Fibroblast of lung (primary cell): ENCODE measurements around the gene RAB10. TPM values are rescaled to one million over a fixed set of nuclear protein-coding genes. Genes with fewer than 3 reads are reported as not detected.
"Not testable (repeated sequence)": the region's sequence is repeated elsewhere in the genome, so short reads cannot be mapped to it uniquely, and the experiment has no call there.

ENCODE experiments used
- DNase-seq, 2 donors: peaks; one replicate each; pipeline versions ENCODE4 v3.0.0 to v3.0.0-alpha.2; 2010; ENCODE audit warnings: low read depth in 2 of 2
- H2AFZ ChIP-seq: 2 replicates; pipeline ENCODE4 v1.5.1; 2012; ENCODE audit warnings: low read length, control low read depth, inconsistent platforms
- H3K27ac ChIP-seq: 2 replicates; pipeline ENCODE4 v1.5.1; 2011; ENCODE audit warnings: low read length, control low read depth; ENCODE audit not compliant: insufficient read depth
- H3K27me3 ChIP-seq: 2 replicates; pipeline ENCODE4 v1.5.1; 2011; ENCODE audit warnings: mild to moderate bottlenecking, low read length; ENCODE audit not compliant: control insufficient read depth, insufficient read depth
- H3K36me3 ChIP-seq: 2 replicates; pipeline ENCODE4 v1.5.1; 2011; ENCODE audit warnings: low read length; ENCODE audit not compliant: control insufficient read depth, insufficient read depth
- H3K4me1 ChIP-seq: 2 replicates; pipeline ENCODE4 v1.5.1; 2011; ENCODE audit warnings: low read length; ENCODE audit not compliant: control insufficient read depth, insufficient read depth; ENCODE audit errors: extremely low read depth
- H3K4me2 ChIP-seq: 2 replicates; pipeline ENCODE4 v1.5.1; 2011; ENCODE audit warnings: low read length, control low read depth; ENCODE audit not compliant: insufficient read depth; ENCODE audit errors: extremely low read depth
- H3K4me3 ChIP-seq, 4 experiments: fragments of 200-600 bp in 1 of 4; sonication (generic) in 1 of 4; replicated peaks in 1 of 4; 2 replicates each; pipeline ENCODE4 v1.5.1; 2011 to 2016; ENCODE audit warnings: low read length in 4 of 4, low read depth in 3 of 4, mild to moderate bottlenecking in 3 of 4, control low read depth in 2 of 4, inconsistent platforms in 1 of 4, mixed read lengths in 1 of 4; ENCODE audit not compliant: insufficient read depth in 1 of 4; ENCODE audit errors: control extremely low read depth in 1 of 4
- H3K79me2 ChIP-seq: 2 replicates; pipeline ENCODE4 v1.5.1; 2012; ENCODE audit warnings: mild to moderate bottlenecking, low read length, inconsistent platforms; ENCODE audit not compliant: control insufficient read depth, insufficient read depth
- H3K9ac ChIP-seq: 2 replicates; pipeline ENCODE4 v1.5.1; 2011; ENCODE audit warnings: mild to moderate bottlenecking, low read length, control low read depth; ENCODE audit not compliant: insufficient read depth
- H3K9me3 ChIP-seq: 2 replicates; pipeline ENCODE4 v1.5.1; 2012; ENCODE audit warnings: low read depth, low read length; ENCODE audit not compliant: control insufficient read depth, insufficient read depth
- H4K20me1 ChIP-seq: 2 replicates; pipeline ENCODE4 v1.5.1; 2011; ENCODE audit warnings: low read length; ENCODE audit not compliant: control insufficient read depth, insufficient read depth; ENCODE audit errors: extremely low read depth
- CTCF ChIP-seq, 2 donors: IDR thresholded peaks in 1 of 2; conservative IDR thresholded peaks in 1 of 2; 1 replicate in 1 of 2; 2 replicates in 1 of 2; pipeline ENCODE4 v1.5.1; 2011 to 2012; ENCODE audit warnings: low read length in 2 of 2, control low read depth in 1 of 2, inconsistent platforms in 1 of 2, low read depth in 1 of 2, mild to moderate bottlenecking in 1 of 2
- EZH2 ChIP-seq: IDR thresholded peaks from 2 replicates; pipeline ENCODE4 v1.5.1; 2012; ENCODE audit warnings: low read length, control low read depth, mild to moderate bottlenecking; ENCODE audit errors: missing control alignments
- polyA plus RNA-seq, 2 donors: library from polyadenylated mRNA; depleted of rRNA in 1 of 2; stranded (reverse) in 1 of 2; unstranded in 1 of 2; fragments of >200 nt; gene quantifications; 2 replicates each; pipeline ENCODE4 v1.2.1, GENCODE V29; 2011 to 2012; ENCODE audit warnings: missing spikeins in 1 of 2
- total RNA-seq: library from RNA; depleted of rRNA; stranded (reverse); fragments of >200 nt; gene quantifications from 2 replicates; pipeline ENCODE4 v1.2.1, GENCODE V29; 2014

RAB10 gene
- total and polyA plus RNA-seq, 2 donors (not counting 1 experiment from before 2014, with no cell fraction given), result 94.1 to 253 TPM

- peaks cover 5% of the 10 kb centered on the region for H3K4me1 ChIP-seq
- H2AFZ ChIP-seq, result no peak overlapping the region
- no peaks in the 10 kb centered on the region for H4K20me1 ChIP-seq
- H3K4me2 ChIP-seq, result no peak overlapping the region
- TF ChIP-seq EZH2 (no peak), CTCF (conservative IDR thresholded peaks at IDR 0.05 in 1 of 2, IDR thresholded peaks at IDR 0.05 in 1 of 2; ENCODE audit: low read depth in 1 of 2, low read length in 2 of 2) (no peak)
- no peak overlapping the region for H3K4me3 ChIP-seq
- H3K9ac ChIP-seq, result no peak overlapping the region
- H3K9me3 ChIP-seq, result no peaks in the 10 kb centered on the region
- H3K27ac ChIP-seq, result no peak overlapping the region
- H3K36me3 ChIP-seq, result no peaks in the 10 kb centered on the region
- H3K79me2 ChIP-seq, result no peaks in the 10 kb centered on the region
- no peak for DNase-seq
- H3K27me3 ChIP-seq, result no peaks in the 10 kb centered on the region
Measured at GRCh38 chr2:25994509-25994908, 39.4 kb upstream of the RAB10 start.

DNA sequence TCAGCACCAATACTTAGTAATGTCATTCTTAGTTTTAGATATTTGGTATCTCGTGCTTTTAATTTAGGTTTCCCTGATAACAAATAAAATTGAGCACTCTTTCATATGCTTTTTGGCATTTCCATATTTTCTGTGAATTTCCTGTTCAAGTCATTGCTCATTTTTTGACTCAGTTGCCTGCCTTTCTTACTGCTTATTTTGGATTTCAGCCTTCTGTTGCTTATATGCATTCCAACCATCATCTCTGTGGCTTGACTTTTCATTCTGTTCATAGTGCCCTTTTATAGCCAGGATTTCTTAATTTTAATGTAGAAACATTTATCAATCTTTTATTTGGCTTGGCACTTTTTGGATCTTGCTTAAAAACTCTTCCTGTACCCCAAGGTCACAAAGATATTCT is 37.0 kb upstream of the RAB10 start:
- no peak overlapping the region for H2AFZ ChIP-seq
- H3K9ac ChIP-seq, result no peak overlapping the region
- no peaks in the 10 kb centered on the region for H3K27me3 ChIP-seq
- no peak for TF ChIP-seq EZH2
- no peak for TF ChIP-seq CTCF (conservative IDR thresholded peaks at IDR 0.05 in 1 of 2, IDR thresholded peaks at IDR 0.05 in 1 of 2; ENCODE audit: low read depth in 1 of 2, low read length in 2 of 2)
- peak in 1 of 2 donors; percentile 36 for DNase-seq
- H3K9me3 ChIP-seq, result no peaks in the 10 kb centered on the region
- peaks cover 5% of the 10 kb centered on the region for H3K4me1 ChIP-seq
- H3K79me2 ChIP-seq, result no peaks in the 10 kb centered on the region
- H3K36me3 ChIP-seq, result no peaks in the 10 kb centered on the region
- no peak overlapping the region for H3K4me2 ChIP-seq
- H4K20me1 ChIP-seq, result no peaks in the 10 kb centered on the region
- no peak overlapping the region for H3K27ac ChIP-seq
- no peak overlapping the region for H3K4me3 ChIP-seq

GRCh38 chr2:25998816-25999383 is 35.0 kb upstream of the RAB10 start:
- H3K4me1 ChIP-seq, DNase-seq, H3K27me3 ChIP-seq, H3K4me3 ChIP-seq, H3K9ac ChIP-seq, H3K4me2 ChIP-seq, H3K9me3 ChIP-seq, H4K20me1 ChIP-seq, H3K27ac ChIP-seq, H3K36me3 ChIP-seq, H2AFZ ChIP-seq, H3K79me2 ChIP-seq: not testable (repeated sequence)

- not testable (repeated sequence) for H3K4me2 ChIP-seq, H2AFZ ChIP-seq, H3K4me3 ChIP-seq, H3K9me3 ChIP-seq, H3K36me3 ChIP-seq, H4K20me1 ChIP-seq, H3K9ac ChIP-seq, H3K27ac ChIP-seq, H3K27me3 ChIP-seq, H3K79me2 ChIP-seq, H3K4me1 ChIP-seq, DNase-seq
Measured at GRCh38 chr2:25999406-25999805, 34.5 kb upstream of the RAB10 start.
